Subcutaneous adipose tissue (tissue), 4 donors: Measurements from ENCODE around the gene ABI2. TPM values are rescaled to one million over a fixed set of nuclear protein-coding genes. Genes with fewer than 3 reads are reported as not detected.

ENCODE experiments used
- CTCF ChIP-seq: fragments of 450-650 bp; IDR thresholded peaks from one replicate; pipeline ENCODE4 v1.5.1; 2016; ENCODE audit warnings: low read depth, mild to moderate bottlenecking, control low read depth, antibody characterized with exemption, moderate library complexity
- total RNA-seq, 4 donors: library from RNA; depleted of rRNA; stranded (reverse); fragments of >200 nt; gene quantifications; one replicate each; pipeline ENCODE4 v1.1.0, GENCODE V29; 2016

Gene ABI2
- total RNA-seq, 4 donors from 2014 or later: 11.1 to 25.7 (median 12.9) TPM

- TF ChIP-seq CTCF: no peak
Observed at GRCh38 chr2:203489531-203489930, 161.3 kb downstream of the ABI2 start.

- no peak for TF ChIP-seq CTCF
Observed at GRCh38 chr2:203490391-203490790, 162.2 kb downstream of the ABI2 start.

- no peak for TF ChIP-seq CTCF
Observed at GRCh38 chr2:203492965-203493364, 164.8 kb downstream of the ABI2 start.

Other genes with a start within 250 kb of the ABI2 start
- gene CYP20A1, start 89.4 kb upstream of the ABI2 start, total RNA-seq: 10 to 100 TPM; 26.0 to 43.0 (median 31.8) TPM
- gene RAPH1, start 206.9 kb downstream of the ABI2 start, total RNA-seq: 10 to 100 TPM; 22.5 to 83.0 (median 44.2) TPM